ENCODE data around the gene MED26. TPM values are rescaled to one million over a fixed set of nuclear protein-coding genes. Genes with fewer than 3 reads are reported as not detected.

The MED26 gene
- total RNA-seq, 2 donors from 2014 or later: 10.8 to 11.8 TPM

- 93 to 96% methylated on average over 3 to 18 of the region's 18 CpGs for WGBS, 2 experiments (ENCODE audit: insufficient coverage in 1 of 2, insufficient read length in 1 of 2)
- no peak for DNase-seq
- H3K27me3 ChIP-seq (ENCODE audit: control insufficient read depth, insufficient read depth, low read length, poor library complexity, severe bottlenecking): no peaks in the 10 kb centered on the region
- H3K4me1 ChIP-seq (ENCODE audit: control insufficient read depth, insufficient read depth, low read length): no peaks in the 10 kb centered on the region
- no peak overlapping the region for H3K27ac ChIP-seq (ENCODE audit: low read depth, low read length)
- no peaks in the 10 kb centered on the region for H3K27me3 Mint-ChIP-seq (ENCODE audit: insufficient read depth)
- no peak overlapping the region for H3K9ac ChIP-seq (ENCODE audit: extremely low read depth, low read length, poor library complexity, severe bottlenecking)
- TF ChIP-seq CTCF (conservative IDR thresholded peaks at IDR 0.05): no peak
- no peak overlapping the region for H3K4me3 Mint-ChIP-seq
- H3K9me3 Mint-ChIP-seq: no peaks in the 10 kb centered on the region
- no peaks in the 10 kb centered on the region for H3K4me1 Mint-ChIP-seq
- H3K9me3 ChIP-seq (ENCODE audit: control insufficient read depth, low read length): no peaks in the 10 kb centered on the region
- no peak overlapping the region for H3K4me3 ChIP-seq (ENCODE audit: low read length)
- peaks cover 76% of the 10 kb centered on the region for H3K36me3 Mint-ChIP-seq (ENCODE audit: low read depth)
- H3K27ac Mint-ChIP-seq: no peak overlapping the region
- peaks cover 82% of the 10 kb centered on the region for H3K36me3 ChIP-seq (ENCODE audit: control insufficient read depth, insufficient read depth, low read length)
These were observed 92.6 kb downstream of the MED26 start for GRCh38 chr19:16535381-16535780.

- Histone ChIP-seq H3K4me3 (ENCODE audit: low read length) (no peak overlapping the region), H3K27ac (ENCODE audit: low read depth, low read length) (no peak overlapping the region), H3K27me3 (ENCODE audit: control insufficient read depth, insufficient read depth, low read length, poor library complexity, severe bottlenecking) (no peaks in the 10 kb centered on the region), H3K9ac (ENCODE audit: extremely low read depth, low read length, poor library complexity, severe bottlenecking) (no peak overlapping the region), H3K36me3 (ENCODE audit: control insufficient read depth, insufficient read depth, low read length) (peaks cover 83% of the 10 kb centered on the region), H3K4me1 (ENCODE audit: control insufficient read depth, insufficient read depth, low read length) (no peaks in the 10 kb centered on the region), H3K9me3 (ENCODE audit: control insufficient read depth, low read length) (no peaks in the 10 kb centered on the region)
- DNase-seq: no peak
- no peak overlapping the region for H3K4me3 Mint-ChIP-seq
- H3K9me3 Mint-ChIP-seq: no peaks in the 10 kb centered on the region
- no peaks in the 10 kb centered on the region for H3K4me1 Mint-ChIP-seq
- no peak overlapping the region for H3K27ac Mint-ChIP-seq
- H3K27me3 Mint-ChIP-seq (ENCODE audit: insufficient read depth): no peaks in the 10 kb centered on the region
- no peak for TF ChIP-seq CTCF (conservative IDR thresholded peaks at IDR 0.05)
- H3K36me3 Mint-ChIP-seq (ENCODE audit: low read depth): peaks cover 80% of the 10 kb centered on the region
- WGBS, 2 experiments (ENCODE audit: insufficient coverage in 1 of 2, insufficient read length in 1 of 2): 95 to 98% methylated on average over 43 to 47 of the region's 47 CpGs
These were observed 95.4 kb downstream of the MED26 start for GRCh38 chr19:16532440-16533234.

GRCh38 chr19:16531380-16531669 is 96.7 kb downstream of the MED26 start:
- Histone ChIP-seq H3K27me3 (ENCODE audit: control insufficient read depth, insufficient read depth, low read length, poor library complexity, severe bottlenecking) (no peaks in the 10 kb centered on the region), H3K4me1 (ENCODE audit: control insufficient read depth, insufficient read depth, low read length) (no peaks in the 10 kb centered on the region), H3K9me3 (ENCODE audit: control insufficient read depth, low read length) (no peaks in the 10 kb centered on the region), H3K36me3 (ENCODE audit: control insufficient read depth, insufficient read depth, low read length) (peaks cover 91% of the 10 kb centered on the region), H3K4me3 (ENCODE audit: low read length) (no peak overlapping the region), H3K9ac (ENCODE audit: extremely low read depth, low read length, poor library complexity, severe bottlenecking) (no peak overlapping the region), H3K27ac (ENCODE audit: low read depth, low read length) (no peak overlapping the region)
- 96 to 98% methylated on average over 8 to 12 of the region's 12 CpGs for WGBS, 2 experiments (ENCODE audit: insufficient coverage in 1 of 2, insufficient read length in 1 of 2)
- no peak for DNase-seq
- H3K27ac Mint-ChIP-seq: no peak overlapping the region
- no peak overlapping the region for H3K4me3 Mint-ChIP-seq
- peaks cover 76% of the 10 kb centered on the region for H3K36me3 Mint-ChIP-seq (ENCODE audit: low read depth)
- H3K4me1 Mint-ChIP-seq: no peaks in the 10 kb centered on the region
- H3K9me3 Mint-ChIP-seq: no peaks in the 10 kb centered on the region
- no peaks in the 10 kb centered on the region for H3K27me3 Mint-ChIP-seq (ENCODE audit: insufficient read depth)
- no peak for TF ChIP-seq CTCF (conservative IDR thresholded peaks at IDR 0.05)

All from endodermal cell (in vitro differentiated cells).